ENCODE measurements around the gene KRT6B.

KRT6B gene

DNA sequence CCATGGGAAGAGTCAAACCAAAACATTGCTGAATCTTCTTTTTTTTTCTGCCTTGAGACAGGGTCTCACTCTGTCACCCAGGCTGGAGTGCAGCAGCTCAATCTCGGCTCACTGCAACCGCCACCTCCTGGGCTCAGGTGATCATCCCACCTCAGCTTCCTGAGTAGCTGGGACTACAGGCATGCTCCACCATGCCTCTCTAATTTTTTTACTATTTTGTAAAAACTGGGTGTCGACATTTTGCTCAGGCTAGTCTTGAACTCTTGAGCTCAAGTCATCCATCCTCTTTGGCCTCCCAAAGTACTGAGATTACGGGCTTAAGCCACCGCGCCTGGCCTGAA lies 16.3 kb downstream of the KRT6B start:
- TF ChIP-seq, protein P1, sequence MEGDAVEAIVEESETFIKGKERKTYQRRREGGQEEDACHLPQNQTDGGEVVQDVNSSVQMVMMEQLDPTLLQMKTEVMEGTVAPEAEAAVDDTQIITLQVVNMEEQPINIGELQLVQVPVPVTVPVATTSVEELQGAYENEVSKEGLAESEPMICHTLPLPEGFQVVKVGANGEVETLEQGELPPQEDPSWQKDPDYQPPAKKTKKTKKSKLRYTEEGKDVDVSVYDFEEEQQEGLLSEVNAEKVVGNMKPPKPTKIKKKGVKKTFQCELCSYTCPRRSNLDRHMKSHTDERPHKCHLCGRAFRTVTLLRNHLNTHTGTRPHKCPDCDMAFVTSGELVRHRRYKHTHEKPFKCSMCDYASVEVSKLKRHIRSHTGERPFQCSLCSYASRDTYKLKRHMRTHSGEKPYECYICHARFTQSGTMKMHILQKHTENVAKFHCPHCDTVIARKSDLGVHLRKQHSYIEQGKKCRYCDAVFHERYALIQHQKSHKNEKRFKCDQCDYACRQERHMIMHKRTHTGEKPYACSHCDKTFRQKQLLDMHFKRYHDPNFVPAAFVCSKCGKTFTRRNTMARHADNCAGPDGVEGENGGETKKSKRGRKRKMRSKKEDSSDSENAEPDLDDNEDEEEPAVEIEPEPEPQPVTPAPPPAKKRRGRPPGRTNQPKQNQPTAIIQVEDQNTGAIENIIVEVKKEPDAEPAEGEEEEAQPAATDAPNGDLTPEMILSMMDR (IDR thresholded peaks at IDR 0.05; ENCODE audit: insufficient read depth, low read length), result no peak
- TF ChIP-seq POLR2AphosphoS5 (IDR thresholded peaks at IDR 0.05; ENCODE audit: low read depth), result no peak
- TF ChIP-seq GABPA (IDR thresholded peaks at IDR 0.05; ENCODE audit: low read depth), result no peak
- TF ChIP-seq, protein P2, sequence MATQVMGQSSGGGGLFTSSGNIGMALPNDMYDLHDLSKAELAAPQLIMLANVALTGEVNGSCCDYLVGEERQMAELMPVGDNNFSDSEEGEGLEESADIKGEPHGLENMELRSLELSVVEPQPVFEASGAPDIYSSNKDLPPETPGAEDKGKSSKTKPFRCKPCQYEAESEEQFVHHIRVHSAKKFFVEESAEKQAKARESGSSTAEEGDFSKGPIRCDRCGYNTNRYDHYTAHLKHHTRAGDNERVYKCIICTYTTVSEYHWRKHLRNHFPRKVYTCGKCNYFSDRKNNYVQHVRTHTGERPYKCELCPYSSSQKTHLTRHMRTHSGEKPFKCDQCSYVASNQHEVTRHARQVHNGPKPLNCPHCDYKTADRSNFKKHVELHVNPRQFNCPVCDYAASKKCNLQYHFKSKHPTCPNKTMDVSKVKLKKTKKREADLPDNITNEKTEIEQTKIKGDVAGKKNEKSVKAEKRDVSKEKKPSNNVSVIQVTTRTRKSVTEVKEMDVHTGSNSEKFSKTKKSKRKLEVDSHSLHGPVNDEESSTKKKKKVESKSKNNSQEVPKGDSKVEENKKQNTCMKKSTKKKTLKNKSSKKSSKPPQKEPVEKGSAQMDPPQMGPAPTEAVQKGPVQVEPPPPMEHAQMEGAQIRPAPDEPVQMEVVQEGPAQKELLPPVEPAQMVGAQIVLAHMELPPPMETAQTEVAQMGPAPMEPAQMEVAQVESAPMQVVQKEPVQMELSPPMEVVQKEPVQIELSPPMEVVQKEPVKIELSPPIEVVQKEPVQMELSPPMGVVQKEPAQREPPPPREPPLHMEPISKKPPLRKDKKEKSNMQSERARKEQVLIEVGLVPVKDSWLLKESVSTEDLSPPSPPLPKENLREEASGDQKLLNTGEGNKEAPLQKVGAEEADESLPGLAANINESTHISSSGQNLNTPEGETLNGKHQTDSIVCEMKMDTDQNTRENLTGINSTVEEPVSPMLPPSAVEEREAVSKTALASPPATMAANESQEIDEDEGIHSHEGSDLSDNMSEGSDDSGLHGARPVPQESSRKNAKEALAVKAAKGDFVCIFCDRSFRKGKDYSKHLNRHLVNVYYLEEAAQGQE (IDR thresholded peaks at IDR 0.05; ENCODE audit: insufficient replicate concordance, low read depth), result no peak
- TF ChIP-seq SPI1 (IDR thresholded peaks at IDR 0.05; ENCODE audit: borderline replicate concordance, low read depth), result no peak
- no peak overlapping the region for H3K27ac ChIP-seq (replicated peaks)
- no peaks in the 10 kb centered on the region for H3K27me3 ChIP-seq (ENCODE audit: insufficient read depth, poor library complexity, severe bottlenecking)
- no peak for DNase-seq (ENCODE audit: low read depth in 1 of 2, low spot score in 1 of 2)
- H3K4me3 ChIP-seq (replicated peaks; ENCODE audit: insufficient read depth, low read length), result no peak overlapping the region

DNA sequence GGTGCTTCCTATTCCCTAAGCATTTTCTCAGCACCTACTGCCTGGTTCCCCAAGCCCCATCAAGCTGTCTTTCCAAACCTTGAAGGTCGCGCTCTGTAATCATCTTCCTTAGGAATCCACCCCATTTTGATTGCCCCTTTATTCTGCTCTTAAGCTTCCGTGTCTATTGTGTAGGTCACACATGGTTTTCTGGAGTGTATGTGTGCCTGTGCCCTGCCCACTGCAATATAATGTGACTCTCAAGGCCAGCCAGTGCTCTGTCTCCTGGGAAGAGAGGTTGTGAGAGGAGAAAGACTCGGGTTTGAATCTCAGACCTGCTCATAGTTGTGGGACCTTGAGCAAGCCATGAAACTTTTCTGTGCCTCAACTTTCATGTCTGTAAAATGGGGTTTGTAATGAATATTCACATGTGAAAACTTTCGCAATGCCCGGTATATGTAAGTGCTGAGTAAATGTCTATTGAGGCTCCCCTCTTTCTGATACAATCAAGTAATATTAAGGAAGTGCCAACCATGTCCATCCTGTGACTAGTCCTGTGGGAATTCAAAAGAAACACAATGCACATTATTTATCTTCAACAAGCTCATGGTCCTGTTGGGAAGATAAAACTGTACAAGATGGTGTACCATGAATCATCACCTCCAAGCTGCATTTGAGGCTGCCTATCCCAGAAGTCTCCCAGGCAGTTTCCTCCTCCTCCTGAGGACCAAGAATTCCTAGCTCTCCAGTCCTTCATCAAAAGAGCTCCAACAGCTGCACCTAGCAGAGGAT lies 17.0 kb downstream of the KRT6B start:
- Histone ChIP-seq H3K4me3 (replicated peaks; ENCODE audit: insufficient read depth, low read length) (no peak overlapping the region), H3K27me3 (ENCODE audit: insufficient read depth, poor library complexity, severe bottlenecking) (no peaks in the 10 kb centered on the region), H3K27ac (replicated peaks) (no peak overlapping the region)
- TF ChIP-seq SPI1 (IDR thresholded peaks at IDR 0.05; ENCODE audit: borderline replicate concordance, low read depth), result no peak
- TF ChIP-seq GABPA (IDR thresholded peaks at IDR 0.05; ENCODE audit: low read depth), result no peak
- TF ChIP-seq POLR2AphosphoS5 (IDR thresholded peaks at IDR 0.05; ENCODE audit: low read depth), result no peak
- TF ChIP-seq, protein P1 (IDR thresholded peaks at IDR 0.05; ENCODE audit: insufficient read depth, low read length), result no peak
- TF ChIP-seq, protein P2 (IDR thresholded peaks at IDR 0.05; ENCODE audit: insufficient replicate concordance, low read depth), result no peak
- no peak for DNase-seq (ENCODE audit: low read depth in 1 of 2, low spot score in 1 of 2)

DNA sequence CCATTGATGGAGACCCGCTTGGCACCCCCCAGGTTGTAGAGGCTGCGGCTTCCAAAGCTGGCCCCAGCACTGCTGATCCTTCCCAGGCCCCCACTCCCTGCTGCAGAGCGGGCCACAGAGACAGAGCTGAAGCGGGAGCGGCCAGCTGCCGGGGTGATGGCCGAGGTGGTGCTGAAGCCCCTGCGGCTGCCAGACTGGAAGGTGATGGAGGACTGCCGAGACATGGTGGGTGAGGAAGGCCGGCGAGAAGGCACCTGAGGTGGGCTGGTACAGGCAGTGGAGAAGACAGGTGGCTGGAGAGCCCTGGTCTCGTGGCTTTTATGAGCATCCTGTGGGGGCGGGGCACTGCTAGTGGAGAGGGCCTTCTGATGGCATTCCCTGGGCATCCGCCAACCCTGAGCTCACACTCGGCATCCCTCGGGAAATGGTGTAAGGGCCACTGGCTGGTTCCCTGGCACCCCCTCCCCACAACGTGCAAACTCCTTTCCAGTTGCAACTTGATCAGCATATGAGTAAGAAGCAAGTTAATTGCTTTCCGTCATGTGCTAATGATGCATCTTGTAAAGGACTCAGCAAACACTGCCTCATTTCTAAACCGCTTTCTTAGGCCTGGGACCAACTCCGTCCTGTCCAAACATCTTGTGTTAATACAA lies 17.7 kb downstream of the KRT6B start, which contains the start of gene KRT75:
TSS of gene KRT75 (minus strand) at position 291 of the 653 bp plus-strand sequence. CDS start at position 224, 67 bp downstream.
- DNase-seq (ENCODE audit: low read depth in 1 of 2, low spot score in 1 of 2), result no peak
- H3K27me3 ChIP-seq (ENCODE audit: insufficient read depth, poor library complexity, severe bottlenecking), result no peaks in the 10 kb centered on the region
- no peak for TF ChIP-seq GABPA (IDR thresholded peaks at IDR 0.05; ENCODE audit: low read depth)
- no peak for TF ChIP-seq POLR2AphosphoS5 (IDR thresholded peaks at IDR 0.05; ENCODE audit: low read depth)
- TF ChIP-seq, protein P1 (IDR thresholded peaks at IDR 0.05; ENCODE audit: insufficient read depth, low read length), result no peak
- no peak for TF ChIP-seq SPI1 (IDR thresholded peaks at IDR 0.05; ENCODE audit: borderline replicate concordance, low read depth)
- TF ChIP-seq, protein P2 (IDR thresholded peaks at IDR 0.05; ENCODE audit: insufficient replicate concordance, low read depth), result no peak
- no peak within 1 kb of the TSS for H3K4me3 ChIP-seq (replicated peaks; ENCODE audit: insufficient read depth, low read length)
- H3K27ac ChIP-seq (replicated peaks), result no peak within 1 kb of the TSS

Data from HL-60 (cell line).